GM12875 (cell line): ENCODE data around the gene SETD4.
A peak's percentile ranks its signal among the peaks of the same experiment; 100 is the strongest.

ENCODE experiments used
- H3K4me3 ChIP-seq: one replicate; pipeline ENCODE4 v1.5.1; 2011; ENCODE audit warnings: low read depth, low read length, control low read depth
- CTCF ChIP-seq: IDR thresholded peaks from 2 replicates; pipeline ENCODE4 v1.5.1; 2011; ENCODE audit warnings: low read depth, mild to moderate bottlenecking, control low read depth, inconsistent platforms, low read length, moderate library complexity, borderline replicate concordance; ENCODE audit not compliant: insufficient read depth

Gene SETD4

GRCh38 chr21:36069713-36070583 is 9.6 kb upstream of the SETD4 start, which contains the start of gene CBR1:
CBR1 (plus strand) TSS chr21:36070024; CDS start chr21:36070116, 92 bp downstream.
- TF ChIP-seq CTCF = no peak
- peak within 1 kb of the TSS; percentile 76 for H3K4me3 ChIP-seq

GRCh38 chr21:36068748-36069398 is 8.5 kb upstream of the SETD4 start:
- H3K4me3 ChIP-seq = no peak overlapping the region
- no peak for TF ChIP-seq CTCF

- no peak overlapping the region for H3K4me3 ChIP-seq
- TF ChIP-seq CTCF = no peak
Measured at GRCh38 chr21:36065497-36066036, 5.2 kb upstream of the SETD4 start.

GRCh38 chr21:36064085-36064460 is 3.7 kb upstream of the SETD4 start:
- H3K4me3 ChIP-seq = no peak overlapping the region
- TF ChIP-seq CTCF = no peak

- no peak overlapping the region for H3K4me3 ChIP-seq
- no peak for TF ChIP-seq CTCF
Measured at GRCh38 chr21:36063375-36064084, 3.2 kb upstream of the SETD4 start.

GRCh38 chr21:36061445-36061844 is 1.1 kb upstream of the SETD4 start:
- TF ChIP-seq CTCF = no peak
- no peak overlapping the region for H3K4me3 ChIP-seq
